K562 (cell line): ENCODE measurements around the gene HMBS. TPM values are rescaled to one million over a fixed set of nuclear protein-coding genes. Genes with fewer than 3 reads are reported as not detected.
A peak's percentile ranks its signal among the peaks of the same experiment; 100 is the strongest.

Experiments used
- CHCHD3 ChIP-seq: fragments of 250-450 bp; sonication (Bioruptor Pico); IDR thresholded peaks from 2 replicates; pipeline ENCODE4 v2.1.2; 2022; ENCODE audit warnings: mild to moderate bottlenecking
- FOXA1 ChIP-seq: fragments of 450-650 bp; IDR thresholded peaks from 2 replicates; pipeline ENCODE4 v1.6.1; 2016; ENCODE audit warnings: mild to moderate bottlenecking, borderline replicate concordance
- GATA2 ChIP-seq: sonication (generic); formaldehyde crosslinking; IDR thresholded peaks from 2 replicates; pipeline ENCODE4 v1.4.0; 2020; ENCODE audit warnings: mild to moderate bottlenecking, missing genetic modification reagents
- KLF16 ChIP-seq: IDR thresholded peaks from 2 replicates; pipeline ENCODE4 v1.6.1; 2016; ENCODE audit warnings: antibody characterized with exemption
- MEIS2 ChIP-seq: fragments of 450-650 bp; IDR thresholded peaks from 2 replicates; pipeline ENCODE4 v1.6.1; 2014; ENCODE audit warnings: mild to moderate bottlenecking; ENCODE audit not compliant: partially characterized antibody
- NCOA6 ChIP-seq: fragments of 450-650 bp; IDR thresholded peaks from 2 replicates; pipeline ENCODE4 v1.6.1; 2017; ENCODE audit warnings: mild to moderate bottlenecking
- RFX1 ChIP-seq: fragments of 450-650 bp; IDR thresholded peaks from 2 replicates; pipeline ENCODE4 v1.6.1; 2016; ENCODE audit warnings: mild to moderate bottlenecking, moderate library complexity
- SMC3 ChIP-seq: conservative IDR thresholded peaks from 2 replicates; pipeline ENCODE4 v1.6.1; 2011; ENCODE audit warnings: low read depth, low read length, improper control_type of control experiment; ENCODE audit not compliant: insufficient read depth
- SREBF2 ChIP-seq: sonication (generic); formaldehyde crosslinking; IDR thresholded peaks from 2 replicates; pipeline ENCODE4 v1.4.0; 2020; ENCODE audit warnings: mild to moderate bottlenecking, missing genetic modification reagents
- TCF7 ChIP-seq: sonication (generic); IDR thresholded peaks from 2 replicates; pipeline ENCODE4 v1.6.1; 2016; ENCODE audit warnings: antibody characterized with exemption, borderline replicate concordance
- YY1 ChIP-seq, 3 experiments: IDR thresholded peaks; 2 replicates each; pipeline ENCODE4 v1.6.1; 2011; ENCODE audit warnings: low read length in 2 of 3, mild to moderate bottlenecking in 2 of 3, moderate library complexity in 2 of 3, borderline replicate concordance in 1 of 3, control low read depth in 1 of 3, low read depth in 1 of 3; ENCODE audit not compliant: insufficient read depth in 3 of 3, insufficient replicate concordance in 2 of 3, control insufficient read depth in 1 of 3, insufficient read length in 1 of 3; ENCODE audit errors: extremely low read depth in 1 of 3
- ZC3H11A ChIP-seq: IDR thresholded peaks from 2 replicates; pipeline ENCODE4 v1.6.1; 2012; ENCODE audit warnings: low read depth, low read length, improper control_type of control experiment
- ZFP1 ChIP-seq: fragments of 450-650 bp; formaldehyde crosslinking; IDR thresholded peaks from 2 replicates; pipeline ENCODE4 v1.4.0; 2020; ENCODE audit warnings: mild to moderate bottlenecking, mixed read lengths
- ZNF232 ChIP-seq: sonication (generic); formaldehyde crosslinking; IDR thresholded peaks from 2 replicates; pipeline ENCODE4 v1.8.0; 2022; ENCODE audit warnings: mild to moderate bottlenecking, missing genetic modification reagents
- ZNF354B ChIP-seq: fragments of 250-450 bp; sonication (Bioruptor Pico); IDR thresholded peaks from 2 replicates; pipeline ENCODE4 v1.4.0; 2020
- ZNF586 ChIP-seq: fragments of 450-650 bp; formaldehyde crosslinking; conservative IDR thresholded peaks from 2 replicates; pipeline ENCODE4 v1.4.0; 2020; ENCODE audit warnings: mild to moderate bottlenecking, moderate library complexity
- ZNF780A ChIP-seq: fragments of 250-450 bp; sonication (Bioruptor Pico); IDR thresholded peaks from 2 replicates; pipeline ENCODE4 v1.5.0; 2021; ENCODE audit warnings: mild to moderate bottlenecking
- ZNF830 ChIP-seq: fragments of 250-450 bp; sonication (Bioruptor Pico); IDR thresholded peaks from 2 replicates; pipeline ENCODE4 v1.5.0; 2021; ENCODE audit warnings: mild to moderate bottlenecking
- polyA plus RNA-seq, 8 experiments: library from polyadenylated mRNA; depleted of rRNA in 4 of 8; stranded (reverse) in 5 of 8; unstranded in 3 of 8; fragments of >200 nt; fragmentation: Nextera tagmentation in 2 of 8; fragmentation: Illumina TruSeq in 1 of 8; extraction: Ambion mirVana in 2 of 8; extraction: Trizol in 1 of 8; gene quantifications; 2 replicates each; pipeline versions ENCODE4 v1.2.1 to v1.2.3, GENCODE V29; 2011 to 2014; ENCODE audit warnings: inconsistent platforms in 1 of 8, missing spikeins in 1 of 8
- total RNA-seq, 7 experiments: library from RNA; depleted of rRNA in 6 of 7; stranded (reverse); fragments of >200 nt in 6 of 7; fragmentation: Illumina TruSeq in 2 of 7; extraction: Trizol in 2 of 7; gene quantifications; 2 replicates each; pipeline versions ENCODE4 v1.2.1 to v1.2.3, GENCODE V29; 2011 to 2021; ENCODE audit warnings: low replicate concordance in 1 of 7
- TF ChIP-seq, protein P1 (sequence below): IDR thresholded peaks from 2 replicates; pipeline ENCODE4 v1.6.1; 2014; ENCODE audit warnings: antibody characterized with exemption
- TF ChIP-seq, protein P2 (sequence below): IDR thresholded peaks from 3 replicates; pipeline ENCODE4 v1.6.1; 2011; ENCODE audit warnings: borderline replicate concordance, mild to moderate bottlenecking; ENCODE audit not compliant: insufficient read length, insufficient read depth
- TF ChIP-seq, protein P3 (sequence below): fragments of 250-450 bp; sonication (Bioruptor Pico); IDR thresholded peaks from 2 replicates; pipeline ENCODE4 v1.4.0; 2020

HMBS gene
- total and polyA plus RNA-seq, 9 of the 15 experiments (the other 6 are each of a cell fraction or from before 2014, with no cell fraction given), result 56.9 to 385 (median 286) TPM

DNA sequence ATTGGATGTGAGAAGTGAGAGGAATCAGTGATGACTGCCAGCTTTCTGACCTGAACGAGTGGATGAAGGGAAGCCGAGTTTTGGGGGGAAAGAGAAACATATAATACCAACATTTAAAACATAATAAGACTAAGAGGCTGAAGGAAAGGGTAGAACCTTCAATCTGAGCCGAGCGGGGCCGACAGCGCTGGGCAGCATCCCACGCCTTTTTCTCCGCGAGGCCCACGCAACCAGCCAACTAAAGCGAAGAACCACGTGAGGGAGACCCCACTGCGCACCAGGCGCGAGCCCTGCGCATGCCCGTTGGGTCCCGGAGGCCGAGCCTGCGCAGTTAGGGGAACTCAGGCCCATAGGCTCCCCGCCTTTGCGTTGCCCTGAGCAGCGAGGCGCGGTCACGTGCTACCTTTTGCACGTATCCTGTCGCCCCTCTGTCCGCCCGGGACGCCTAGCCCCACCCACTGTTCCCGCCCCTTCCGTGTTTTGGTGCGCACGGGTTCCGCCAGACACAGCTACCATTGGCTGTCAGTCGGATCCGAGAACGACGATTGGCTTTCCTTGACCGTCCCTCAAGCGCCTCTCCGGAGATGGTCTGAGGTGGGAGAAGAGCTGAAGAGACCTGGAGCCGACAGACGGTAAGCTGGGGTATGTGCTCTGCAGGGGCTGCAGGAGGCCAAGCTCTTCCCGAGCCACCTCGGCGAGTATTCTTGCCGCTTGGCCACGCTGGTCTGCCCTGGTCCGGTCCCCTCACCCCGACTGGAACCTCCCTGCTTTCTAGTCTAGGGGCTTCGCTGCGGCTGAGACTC, 36.5 kb downstream of the HMBS start, which contains the start of gene HINFP (continued):
- TF ChIP-seq, protein P1, sequence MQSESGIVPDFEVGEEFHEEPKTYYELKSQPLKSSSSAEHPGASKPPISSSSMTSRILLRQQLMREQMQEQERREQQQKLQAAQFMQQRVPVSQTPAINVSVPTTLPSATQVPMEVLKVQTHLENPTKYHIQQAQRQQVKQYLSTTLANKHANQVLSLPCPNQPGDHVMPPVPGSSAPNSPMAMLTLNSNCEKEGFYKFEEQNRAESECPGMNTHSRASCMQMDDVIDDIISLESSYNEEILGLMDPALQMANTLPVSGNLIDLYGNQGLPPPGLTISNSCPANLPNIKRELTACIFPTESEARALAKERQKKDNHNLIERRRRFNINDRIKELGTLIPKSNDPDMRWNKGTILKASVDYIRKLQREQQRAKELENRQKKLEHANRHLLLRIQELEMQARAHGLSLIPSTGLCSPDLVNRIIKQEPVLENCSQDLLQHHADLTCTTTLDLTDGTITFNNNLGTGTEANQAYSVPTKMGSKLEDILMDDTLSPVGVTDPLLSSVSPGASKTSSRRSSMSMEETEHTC, result peak; percentile 54; the same call in 1 of the 2 replicates
- TF ChIP-seq NCOA6 (no peak), SMC3 (no peak), ZNF354B (no peak), SREBF2 (CRISPR knock-in tag) (no peak), FOXA1 (no peak), RFX1 (peak; percentile 93), YY1 (IDR thresholded peaks at IDR 0.05; ENCODE audit: borderline replicate concordance in 1 of 3, control insufficient read depth in 1 of 3, extremely low read depth in 1 of 3, insufficient read depth in 3 of 3, insufficient read length in 1 of 3, insufficient replicate concordance in 2 of 3, low read depth in 1 of 3, low read length in 2 of 3) (no peak), MEIS2 (peak; percentile 96), ZNF780A (no peak), KLF16 (no peak), TCF7 (no peak), ZNF586 (no peak), CHCHD3 (CRISPR knock-in tag) (peak; percentile 77; the same call in 1 of the 2 replicates), ZNF232 (CRISPR knock-in tag) (peak; percentile 90), GATA2 (CRISPR knock-in tag) (no peak), ZNF830 (CRISPR knock-in tag) (no peak), ZFP1 (CRISPR knock-in tag) (no peak), ZC3H11A (no peak)
- TF ChIP-seq, protein P2, sequence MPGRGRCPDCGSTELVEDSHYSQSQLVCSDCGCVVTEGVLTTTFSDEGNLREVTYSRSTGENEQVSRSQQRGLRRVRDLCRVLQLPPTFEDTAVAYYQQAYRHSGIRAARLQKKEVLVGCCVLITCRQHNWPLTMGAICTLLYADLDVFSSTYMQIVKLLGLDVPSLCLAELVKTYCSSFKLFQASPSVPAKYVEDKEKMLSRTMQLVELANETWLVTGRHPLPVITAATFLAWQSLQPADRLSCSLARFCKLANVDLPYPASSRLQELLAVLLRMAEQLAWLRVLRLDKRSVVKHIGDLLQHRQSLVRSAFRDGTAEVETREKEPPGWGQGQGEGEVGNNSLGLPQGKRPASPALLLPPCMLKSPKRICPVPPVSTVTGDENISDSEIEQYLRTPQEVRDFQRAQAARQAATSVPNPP, result no peak
- TF ChIP-seq, protein P3, sequence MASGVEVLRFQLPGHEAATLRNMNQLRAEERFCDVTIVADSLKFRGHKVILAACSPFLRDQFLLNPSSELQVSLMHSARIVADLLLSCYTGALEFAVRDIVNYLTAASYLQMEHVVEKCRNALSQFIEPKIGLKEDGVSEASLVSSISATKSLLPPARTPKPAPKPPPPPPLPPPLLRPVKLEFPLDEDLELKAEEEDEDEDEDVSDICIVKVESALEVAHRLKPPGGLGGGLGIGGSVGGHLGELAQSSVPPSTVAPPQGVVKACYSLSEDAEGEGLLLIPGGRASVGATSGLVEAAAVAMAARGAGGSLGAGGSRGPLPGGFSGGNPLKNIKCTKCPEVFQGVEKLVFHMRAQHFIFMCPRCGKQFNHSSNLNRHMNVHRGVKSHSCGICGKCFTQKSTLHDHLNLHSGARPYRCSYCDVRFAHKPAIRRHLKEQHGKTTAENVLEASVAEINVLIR, result no peak
